Liver (tissue), 9 donors: ENCODE data around the gene RPL29. TPM values are rescaled to one million over a fixed set of nuclear protein-coding genes. Genes with fewer than 3 reads are reported as not detected.
A peak's percentile ranks its signal among the peaks of the same experiment; 100 is the strongest.

Source experiments
- DNase-seq: peaks from one replicate; pipeline ENCODE4 v3.0.0-alpha.2; 2017; ENCODE audit warnings: low spot score
- H3K27ac ChIP-seq, 2 donors: one replicate each; pipeline ENCODE4 v1.7.0; 2013; ENCODE audit warnings: inconsistent platforms in 2 of 2, low read length in 2 of 2, control low read depth in 1 of 2, low read depth in 1 of 2, mild to moderate bottlenecking in 1 of 2
- H3K27me3 ChIP-seq, 4 donors: one replicate each; pipeline versions ENCODE4 v1.6.1 to v1.7.0; 2013; ENCODE audit warnings: low read length in 3 of 4, inconsistent platforms in 1 of 4, mild to moderate bottlenecking in 1 of 4, moderate library complexity in 1 of 4; ENCODE audit not compliant: control insufficient read depth in 4 of 4, insufficient read depth in 4 of 4
- H3K36me3 ChIP-seq, 4 donors: one replicate each; pipeline versions ENCODE4 v1.6.1 to v1.7.0; 2013; ENCODE audit warnings: low read length in 3 of 4, mild to moderate bottlenecking in 3 of 4, low read depth in 1 of 4, moderate library complexity in 1 of 4; ENCODE audit not compliant: control insufficient read depth in 4 of 4, insufficient read depth in 3 of 4
- H3K4me1 ChIP-seq, 4 donors: one replicate each; pipeline versions ENCODE4 v1.6.1 to v1.7.0; 2013; ENCODE audit warnings: low read length in 3 of 4, mild to moderate bottlenecking in 3 of 4, moderate library complexity in 1 of 4; ENCODE audit not compliant: control insufficient read depth in 4 of 4, insufficient read depth in 4 of 4
- H3K4me3 ChIP-seq, 3 donors: one replicate each; pipeline versions ENCODE4 v1.6.1 to v1.7.0; 2013; ENCODE audit warnings: low read length in 3 of 3, control low read depth in 1 of 3, low read depth in 1 of 3, mild to moderate bottlenecking in 1 of 3
- H3K9ac ChIP-seq, 2 donors: one replicate each; pipeline ENCODE4 v1.7.0; 2013; ENCODE audit warnings: low read length in 2 of 2, mild to moderate bottlenecking in 2 of 2, moderate library complexity in 2 of 2, control low read depth in 1 of 2, low read depth in 1 of 2
- H3K9me3 ChIP-seq, 4 donors: one replicate each; pipeline versions ENCODE4 v1.6.1 to v1.7.0; 2013; ENCODE audit warnings: low read length in 3 of 4; ENCODE audit not compliant: control insufficient read depth in 4 of 4
- ATF3 ChIP-seq: IDR thresholded peaks from 2 replicates; pipeline ENCODE4 v1.6.1; 2016; ENCODE audit warnings: antibody characterized with exemption
- EGR1 ChIP-seq, 2 donors: IDR thresholded peaks; 2 replicates each; pipeline ENCODE4 v1.6.1; 2016 to 2018; ENCODE audit warnings: antibody characterized with exemption in 2 of 2, low read depth in 2 of 2
- FOXA1 ChIP-seq: IDR thresholded peaks from 2 replicates; pipeline ENCODE4 v1.6.1; 2016; ENCODE audit warnings: antibody characterized with exemption
- FOXA2 ChIP-seq: IDR thresholded peaks from 2 replicates; pipeline ENCODE4 v1.6.1; 2016; ENCODE audit warnings: antibody characterized with exemption
- GABPA ChIP-seq, 2 donors: IDR thresholded peaks in 1 of 2; conservative IDR thresholded peaks in 1 of 2; 2 replicates each; pipeline ENCODE4 v1.6.1; 2016; ENCODE audit warnings: antibody characterized with exemption in 2 of 2, mild to moderate bottlenecking in 1 of 2, moderate library complexity in 1 of 2
- HNF4A ChIP-seq, 2 donors: conservative IDR thresholded peaks; 2 replicates each; pipeline ENCODE4 v1.6.1; 2016; ENCODE audit warnings: antibody characterized with exemption in 2 of 2, mild to moderate bottlenecking in 2 of 2
- HNF4G ChIP-seq: IDR thresholded peaks from 2 replicates; pipeline ENCODE4 v1.6.1; 2016; ENCODE audit warnings: antibody characterized with exemption
- JUND ChIP-seq, 2 donors: IDR thresholded peaks; 2 replicates each; pipeline ENCODE4 v1.6.1; 2016; ENCODE audit warnings: antibody characterized with exemption in 2 of 2
- MAX ChIP-seq: IDR thresholded peaks from 2 replicates; pipeline ENCODE4 v1.6.1; 2016; ENCODE audit warnings: antibody characterized with exemption
- NR2F2 ChIP-seq: IDR thresholded peaks from 2 replicates; pipeline ENCODE4 v1.6.1; 2016; ENCODE audit warnings: antibody characterized with exemption
- RAD21 ChIP-seq, 2 donors: IDR thresholded peaks; 2 replicates each; pipeline ENCODE4 v1.6.1; 2016; ENCODE audit warnings: antibody characterized with exemption in 2 of 2, mild to moderate bottlenecking in 2 of 2
- REST ChIP-seq: IDR thresholded peaks from 2 replicates; pipeline ENCODE4 v1.6.1; 2016; ENCODE audit warnings: antibody characterized with exemption, mild to moderate bottlenecking
- RXRA ChIP-seq, 2 donors: IDR thresholded peaks; 2 replicates each; pipeline ENCODE4 v1.6.1; 2017 to 2018; ENCODE audit warnings: antibody characterized with exemption in 2 of 2, mild to moderate bottlenecking in 1 of 2
- SP1 ChIP-seq: IDR thresholded peaks from 2 replicates; pipeline ENCODE4 v1.6.1; 2018; ENCODE audit warnings: antibody characterized with exemption, mild to moderate bottlenecking
- TAF1 ChIP-seq: conservative IDR thresholded peaks from 2 replicates; pipeline ENCODE4 v1.6.1; 2016; ENCODE audit warnings: antibody characterized with exemption, mild to moderate bottlenecking
- WGBS: extraction: QIAGEN DNeasy Blood & Tissue Kit; methylation state at CpG from one replicate; pipeline ENCODE4 v1.1.7; 2013; 5-methylcytosine and 5-hydroxymethylcytosine counted together
- polyA plus RNA-seq, 2 donors: library from polyadenylated mRNA; stranded (reverse) in 1 of 2; unstranded in 1 of 2; fragments of 200-250 nt in 1 of 2; fragments of >200 nt in 1 of 2; fragmentation: Nextera tagmentation in 1 of 2; extraction: Ambion mirVana in 1 of 2; gene quantifications; one replicate each; pipeline versions ENCODE4 v1.2.1 to v1.2.3, GENCODE V29; 2013 to 2015
- total RNA-seq, 2 donors: library from RNA; depleted of rRNA; stranded (reverse); fragments of >200 nt; gene quantifications; one replicate each; pipeline ENCODE4 v1.2.3, GENCODE V29; 2014
- TF ChIP-seq, protein P1 (sequence below): fragments of 150-350 bp; IDR thresholded peaks from 2 replicates; pipeline ENCODE4 v1.5.1; 2017; ENCODE audit warnings: improper control_type of control experiment, low read depth, low read length; ENCODE audit not compliant: missing input control
- TF ChIP-seq, protein P2 (sequence below): IDR thresholded peaks from 2 replicates; pipeline ENCODE4 v1.6.1; 2016; ENCODE audit warnings: antibody characterized with exemption
- donor health status: healthy.
- donor health status: healthy.
- donor health status: healthy.
- donor health status: healthy.
- donor health status: healthy.

Gene RPL29
- total and polyA plus RNA-seq, 4 donors, result 292 to 789 (median 388) TPM

GRCh38 chr3:52014613-52015012 lies 18.9 kb upstream of the RPL29 start:
- 76% methylated on average over 8 of the region's 8 CpGs for WGBS
- Histone ChIP-seq H3K36me3 (no peaks in the 10 kb centered on the region), H3K9ac (no peak overlapping the region)

DNA sequence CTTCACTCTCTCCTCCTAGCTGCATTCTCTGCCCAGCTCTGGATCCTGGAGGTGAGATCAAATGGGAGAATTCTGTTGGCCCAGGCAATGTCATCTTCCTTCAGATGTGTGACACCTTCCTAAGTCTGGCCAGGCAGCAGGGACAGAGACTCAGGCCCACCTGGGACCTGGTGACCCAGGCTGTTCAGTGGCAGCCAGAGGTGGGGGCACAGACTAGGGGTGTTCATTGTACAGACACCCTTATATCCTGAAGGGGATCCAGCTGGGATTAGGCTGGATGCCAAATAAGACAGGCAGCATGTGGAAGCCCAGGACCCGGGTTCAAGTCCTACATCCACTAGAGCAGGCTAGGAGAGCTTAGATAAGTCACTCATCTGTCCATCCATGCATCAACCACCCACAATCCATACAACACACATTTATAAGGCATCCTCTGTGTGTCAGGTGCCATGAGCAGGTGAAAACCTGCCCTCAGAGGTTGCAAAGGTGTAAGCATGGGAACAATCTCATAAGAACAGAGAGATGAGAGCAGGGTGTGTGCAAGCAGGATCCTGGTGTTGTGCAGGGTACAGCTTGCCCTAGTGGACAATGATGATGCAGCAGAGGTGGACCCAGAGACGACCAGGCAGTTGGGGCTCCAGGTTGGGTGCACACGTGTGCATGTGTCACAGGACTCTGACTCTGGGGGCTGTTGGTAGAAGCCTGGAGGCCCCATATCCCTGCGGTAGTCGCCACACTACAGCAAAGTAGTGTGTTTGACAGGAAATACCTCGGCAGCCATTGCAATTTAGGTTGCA lies 18.3 kb upstream of the RPL29 start:
- TF ChIP-seq JUND (IDR thresholded peaks at IDR 0.05), result no peak
- no peak for TF ChIP-seq NR2F2
- no peak for TF ChIP-seq EGR1 (IDR thresholded peaks at IDR 0.05; ENCODE audit: low read depth in 2 of 2)
- TF ChIP-seq, protein P1, sequence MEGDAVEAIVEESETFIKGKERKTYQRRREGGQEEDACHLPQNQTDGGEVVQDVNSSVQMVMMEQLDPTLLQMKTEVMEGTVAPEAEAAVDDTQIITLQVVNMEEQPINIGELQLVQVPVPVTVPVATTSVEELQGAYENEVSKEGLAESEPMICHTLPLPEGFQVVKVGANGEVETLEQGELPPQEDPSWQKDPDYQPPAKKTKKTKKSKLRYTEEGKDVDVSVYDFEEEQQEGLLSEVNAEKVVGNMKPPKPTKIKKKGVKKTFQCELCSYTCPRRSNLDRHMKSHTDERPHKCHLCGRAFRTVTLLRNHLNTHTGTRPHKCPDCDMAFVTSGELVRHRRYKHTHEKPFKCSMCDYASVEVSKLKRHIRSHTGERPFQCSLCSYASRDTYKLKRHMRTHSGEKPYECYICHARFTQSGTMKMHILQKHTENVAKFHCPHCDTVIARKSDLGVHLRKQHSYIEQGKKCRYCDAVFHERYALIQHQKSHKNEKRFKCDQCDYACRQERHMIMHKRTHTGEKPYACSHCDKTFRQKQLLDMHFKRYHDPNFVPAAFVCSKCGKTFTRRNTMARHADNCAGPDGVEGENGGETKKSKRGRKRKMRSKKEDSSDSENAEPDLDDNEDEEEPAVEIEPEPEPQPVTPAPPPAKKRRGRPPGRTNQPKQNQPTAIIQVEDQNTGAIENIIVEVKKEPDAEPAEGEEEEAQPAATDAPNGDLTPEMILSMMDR, result no peak
- TF ChIP-seq ATF3, result no peak
- no peak for TF ChIP-seq TAF1
- TF ChIP-seq, protein P2, sequence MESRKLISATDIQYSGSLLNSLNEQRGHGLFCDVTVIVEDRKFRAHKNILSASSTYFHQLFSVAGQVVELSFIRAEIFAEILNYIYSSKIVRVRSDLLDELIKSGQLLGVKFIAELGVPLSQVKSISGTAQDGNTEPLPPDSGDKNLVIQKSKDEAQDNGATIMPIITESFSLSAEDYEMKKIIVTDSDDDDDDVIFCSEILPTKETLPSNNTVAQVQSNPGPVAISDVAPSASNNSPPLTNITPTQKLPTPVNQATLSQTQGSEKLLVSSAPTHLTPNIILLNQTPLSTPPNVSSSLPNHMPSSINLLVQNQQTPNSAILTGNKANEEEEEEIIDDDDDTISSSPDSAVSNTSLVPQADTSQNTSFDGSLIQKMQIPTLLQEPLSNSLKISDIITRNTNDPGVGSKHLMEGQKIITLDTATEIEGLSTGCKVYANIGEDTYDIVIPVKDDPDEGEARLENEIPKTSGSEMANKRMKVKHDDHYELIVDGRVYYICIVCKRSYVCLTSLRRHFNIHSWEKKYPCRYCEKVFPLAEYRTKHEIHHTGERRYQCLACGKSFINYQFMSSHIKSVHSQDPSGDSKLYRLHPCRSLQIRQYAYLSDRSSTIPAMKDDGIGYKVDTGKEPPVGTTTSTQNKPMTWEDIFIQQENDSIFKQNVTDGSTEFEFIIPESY, result no peak
- no peak for TF ChIP-seq RXRA (IDR thresholded peaks at IDR 0.05)
- TF ChIP-seq RAD21 (IDR thresholded peaks at IDR 0.05), result no peak
- TF ChIP-seq SP1, result no peak
- no peak for TF ChIP-seq MAX
- TF ChIP-seq HNF4G, result no peak
- no peak for TF ChIP-seq FOXA2
- no peak for TF ChIP-seq FOXA1
- no peak for TF ChIP-seq HNF4A (conservative IDR thresholded peaks at IDR 0.05)
- TF ChIP-seq REST, result no peak
- no peak for TF ChIP-seq GABPA (IDR thresholded peaks at IDR 0.05 in 1 of 2, conservative IDR thresholded peaks at IDR 0.05 in 1 of 2)
- H3K9ac ChIP-seq, result no peak overlapping the region
- no peak for DNase-seq
- H3K36me3 ChIP-seq, result no peaks in the 10 kb centered on the region
- H3K4me3 ChIP-seq, result no peak overlapping the region
- H3K27me3 ChIP-seq, result no peaks in the 10 kb centered on the region
- H3K4me1 ChIP-seq, result no peaks in the 10 kb centered on the region
- no peaks in the 10 kb centered on the region for H3K9me3 ChIP-seq
- H3K27ac ChIP-seq, result no peak overlapping the region
- 87% methylated on average over 6 of the region's 6 CpGs for WGBS

More at GRCh38 chr3:52014613-52015012, 18.9 kb upstream of the RPL29 start:
- TF ChIP-seq EGR1 (IDR thresholded peaks at IDR 0.05; ENCODE audit: low read depth in 2 of 2) (no peak), RAD21 (IDR thresholded peaks at IDR 0.05) (peak in 1 of 2 donors; percentile 48)
- no peaks in the 10 kb centered on the region for H3K9me3 ChIP-seq
- H3K27ac ChIP-seq, result no peak overlapping the region
- no peak for DNase-seq
- no peak overlapping the region for H3K4me3 ChIP-seq
- H3K4me1 ChIP-seq, result no peaks in the 10 kb centered on the region
- no peaks in the 10 kb centered on the region for H3K27me3 ChIP-seq
